Suprapubic skin (tissue), 4 donors: Measurements from ENCODE around the gene CDC42EP4.

ENCODE experiments used
- POLR2A ChIP-seq, 2 donors: fragments of 450-650 bp; IDR thresholded peaks; one replicate each; pipeline ENCODE4 v1.6.1; 2017; ENCODE audit warnings: antibody characterized with exemption in 2 of 2, mild to moderate bottlenecking in 2 of 2, moderate library complexity in 2 of 2
- POLR2AphosphoS5 ChIP-seq, 3 donors: sonication (generic); formaldehyde crosslinking; IDR thresholded peaks; one replicate each; pipeline ENCODE4 v1.6.1; 2017; ENCODE audit warnings: antibody characterized with exemption in 3 of 3

DNA sequence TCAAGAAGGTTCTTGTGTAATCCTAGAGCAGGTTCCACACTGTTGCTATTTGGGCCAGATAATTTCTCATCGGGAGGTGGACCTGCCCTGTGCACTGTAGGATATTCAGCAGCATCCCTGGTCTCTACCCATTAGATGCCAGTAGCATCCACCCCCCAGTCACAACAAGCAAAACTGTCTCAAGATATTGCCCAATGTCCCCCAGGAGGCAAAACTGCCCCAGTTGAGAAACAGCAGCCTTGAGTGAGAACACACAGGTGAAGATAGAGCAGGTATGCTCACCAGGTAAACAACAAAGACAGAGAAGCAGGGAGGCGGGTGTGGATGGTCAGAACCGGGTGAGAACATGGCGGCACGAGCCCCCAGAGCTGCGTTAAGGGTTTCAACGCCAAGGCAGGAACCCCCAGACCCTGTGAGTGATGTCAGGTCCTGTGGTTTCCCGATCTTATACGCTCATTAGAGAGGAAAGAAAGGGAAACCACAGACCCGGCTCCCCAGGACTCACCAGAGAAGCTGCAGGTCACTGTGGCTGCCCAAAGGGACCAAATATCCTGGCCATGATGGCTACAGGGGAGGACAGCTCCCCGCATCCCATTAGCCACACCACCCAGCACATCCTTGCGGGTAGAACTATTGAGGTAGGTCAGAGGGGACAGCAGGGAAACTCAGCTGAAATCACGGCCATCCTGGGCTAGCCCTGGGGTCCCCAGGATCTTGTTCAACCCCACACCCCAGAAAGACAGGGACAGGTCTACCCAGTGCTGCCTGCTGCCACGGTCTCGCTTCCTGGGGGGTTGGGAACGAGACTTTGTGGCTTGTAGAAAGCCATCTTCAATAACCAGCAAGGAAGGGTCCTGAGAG, 21.2 kb downstream of the CDC42EP4 start:
- TF ChIP-seq POLR2A (IDR thresholded peaks at IDR 0.05): no peak
- no peak for TF ChIP-seq POLR2AphosphoS5 (IDR thresholded peaks at IDR 0.05)
